Cardiac fibroblast (primary cell): ENCODE data around the gene VASP.

Experiments used
- DNase-seq, 2 donors: peaks; one replicate each; pipeline versions ENCODE4 v3.0.0 to v3.0.0-alpha.2; 2010; ENCODE audit warnings: low read depth in 2 of 2
- H3K4me3 ChIP-seq, 2 donors: replicated peaks in 1 of 2; 1 replicate in 1 of 2; 2 replicates in 1 of 2; pipeline ENCODE4 v1.5.1; 2011; ENCODE audit warnings: low read depth in 2 of 2, low read length in 2 of 2, mild to moderate bottlenecking in 2 of 2, moderate library complexity in 1 of 2
- TF ChIP-seq, protein P1 (sequence below): IDR thresholded peaks from one replicate; pipeline ENCODE4 v1.5.1; 2011; ENCODE audit warnings: low read depth, mild to moderate bottlenecking, low read length, inconsistent platforms

Gene VASP

DNA sequence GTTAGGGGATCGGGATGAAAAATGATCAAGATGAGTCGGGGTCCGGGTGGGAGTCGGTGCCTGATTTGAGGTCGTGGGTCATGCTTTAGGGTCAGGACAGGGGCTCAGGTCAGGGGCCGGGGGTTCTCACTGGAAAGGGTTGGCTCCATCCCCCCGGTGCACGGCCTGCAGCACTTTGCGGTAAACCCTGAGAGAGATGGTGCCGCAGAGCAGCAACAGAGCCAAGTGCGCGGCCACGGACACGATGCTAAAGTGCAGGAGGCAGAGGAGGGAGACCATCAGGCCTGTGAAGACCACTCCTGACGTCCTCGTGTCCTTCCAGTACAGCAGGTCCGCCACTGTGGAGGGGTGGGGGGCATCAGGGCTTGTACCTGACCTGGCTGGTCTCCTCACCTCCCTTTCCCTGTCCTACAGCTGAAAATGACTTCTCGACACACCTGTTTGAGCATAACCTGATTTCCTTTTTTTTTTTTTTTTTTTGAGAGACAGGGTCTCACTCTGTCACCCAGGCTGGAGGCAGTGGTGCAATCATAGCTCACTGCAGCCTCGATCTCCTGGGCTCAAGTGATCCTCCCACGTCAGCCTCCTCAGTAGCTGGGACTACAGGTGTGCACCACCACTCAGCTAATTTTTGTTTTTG lies 17.9 kb upstream of the VASP start:
- TF ChIP-seq, protein P1, sequence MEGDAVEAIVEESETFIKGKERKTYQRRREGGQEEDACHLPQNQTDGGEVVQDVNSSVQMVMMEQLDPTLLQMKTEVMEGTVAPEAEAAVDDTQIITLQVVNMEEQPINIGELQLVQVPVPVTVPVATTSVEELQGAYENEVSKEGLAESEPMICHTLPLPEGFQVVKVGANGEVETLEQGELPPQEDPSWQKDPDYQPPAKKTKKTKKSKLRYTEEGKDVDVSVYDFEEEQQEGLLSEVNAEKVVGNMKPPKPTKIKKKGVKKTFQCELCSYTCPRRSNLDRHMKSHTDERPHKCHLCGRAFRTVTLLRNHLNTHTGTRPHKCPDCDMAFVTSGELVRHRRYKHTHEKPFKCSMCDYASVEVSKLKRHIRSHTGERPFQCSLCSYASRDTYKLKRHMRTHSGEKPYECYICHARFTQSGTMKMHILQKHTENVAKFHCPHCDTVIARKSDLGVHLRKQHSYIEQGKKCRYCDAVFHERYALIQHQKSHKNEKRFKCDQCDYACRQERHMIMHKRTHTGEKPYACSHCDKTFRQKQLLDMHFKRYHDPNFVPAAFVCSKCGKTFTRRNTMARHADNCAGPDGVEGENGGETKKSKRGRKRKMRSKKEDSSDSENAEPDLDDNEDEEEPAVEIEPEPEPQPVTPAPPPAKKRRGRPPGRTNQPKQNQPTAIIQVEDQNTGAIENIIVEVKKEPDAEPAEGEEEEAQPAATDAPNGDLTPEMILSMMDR = no peak
- H3K4me3 ChIP-seq = no peak overlapping the region
- no peak for DNase-seq

DNA sequence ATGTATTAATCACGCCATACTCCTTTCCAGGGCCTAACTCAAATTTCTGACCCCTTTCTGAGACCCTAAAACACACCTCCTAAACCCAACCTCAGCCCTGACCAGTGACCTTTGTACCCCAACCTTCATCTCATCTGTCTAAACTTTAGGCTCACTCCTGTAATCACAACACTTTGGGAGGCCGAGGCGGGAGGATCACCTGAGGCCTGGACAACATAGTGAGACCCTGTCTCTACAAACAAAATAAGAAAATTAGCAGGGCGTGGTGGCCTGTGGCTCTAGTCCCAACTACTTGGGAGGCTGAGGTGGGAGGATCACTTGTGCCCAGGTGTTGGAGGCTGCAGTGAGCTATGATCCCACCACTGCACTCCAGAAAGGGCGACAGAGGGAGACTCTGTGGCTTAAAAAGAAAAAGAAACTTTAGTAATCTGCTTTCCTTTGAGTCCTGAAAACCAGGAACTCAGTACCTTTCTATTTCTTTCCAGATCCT lies 15.1 kb upstream of the VASP start:
- TF ChIP-seq, protein P1 = no peak
- peak overlapping the region in 1 of 2 donors; percentile 75 for H3K4me3 ChIP-seq
- no peak for DNase-seq

DNA sequence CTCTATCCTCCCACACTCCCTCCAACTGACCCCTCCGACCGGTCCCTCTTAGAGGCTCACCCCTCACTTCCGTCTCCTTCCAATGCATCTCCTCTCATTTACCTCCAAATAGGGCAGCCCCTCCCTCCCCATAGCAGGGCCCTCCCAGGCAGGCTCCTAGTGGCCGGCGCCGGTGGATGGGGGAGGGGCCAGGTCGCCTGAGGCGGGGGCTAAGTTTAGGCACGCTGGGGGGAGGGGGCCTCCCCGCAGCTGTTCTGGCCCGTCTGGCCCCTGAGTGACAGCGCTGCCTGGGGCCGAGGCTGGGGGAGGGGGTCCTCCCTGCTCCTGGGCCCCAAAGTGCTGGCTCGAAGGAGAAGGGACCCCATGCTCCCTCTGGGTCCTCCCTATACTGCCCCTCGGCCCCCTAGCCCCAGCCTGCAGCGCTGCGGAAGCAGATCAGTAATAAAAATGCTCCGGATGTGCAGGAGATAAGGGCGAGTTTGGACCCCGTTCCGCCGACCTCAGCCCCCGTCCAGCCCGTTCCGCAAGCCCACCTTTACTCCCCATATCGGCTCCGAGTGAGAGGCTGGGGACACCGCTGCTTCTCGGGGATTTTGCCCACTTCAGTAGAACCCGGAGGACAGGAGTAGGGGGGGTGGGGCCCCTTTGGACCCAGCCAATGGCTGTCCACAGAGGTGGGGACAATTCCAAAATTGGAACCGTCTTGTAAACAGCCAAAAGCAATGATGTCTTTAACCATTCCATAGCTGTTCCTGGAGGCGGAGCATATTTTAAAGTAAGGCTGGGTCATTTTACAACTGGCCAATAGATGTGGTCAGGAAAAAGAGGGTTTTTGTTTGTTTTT lies 14.4 kb upstream of the VASP start:
- DNase-seq = peak; percentile 66 to 89
- H3K4me3 ChIP-seq = peak overlapping the region; percentile 61 to 75
- TF ChIP-seq, protein P1 = no peak

DNA sequence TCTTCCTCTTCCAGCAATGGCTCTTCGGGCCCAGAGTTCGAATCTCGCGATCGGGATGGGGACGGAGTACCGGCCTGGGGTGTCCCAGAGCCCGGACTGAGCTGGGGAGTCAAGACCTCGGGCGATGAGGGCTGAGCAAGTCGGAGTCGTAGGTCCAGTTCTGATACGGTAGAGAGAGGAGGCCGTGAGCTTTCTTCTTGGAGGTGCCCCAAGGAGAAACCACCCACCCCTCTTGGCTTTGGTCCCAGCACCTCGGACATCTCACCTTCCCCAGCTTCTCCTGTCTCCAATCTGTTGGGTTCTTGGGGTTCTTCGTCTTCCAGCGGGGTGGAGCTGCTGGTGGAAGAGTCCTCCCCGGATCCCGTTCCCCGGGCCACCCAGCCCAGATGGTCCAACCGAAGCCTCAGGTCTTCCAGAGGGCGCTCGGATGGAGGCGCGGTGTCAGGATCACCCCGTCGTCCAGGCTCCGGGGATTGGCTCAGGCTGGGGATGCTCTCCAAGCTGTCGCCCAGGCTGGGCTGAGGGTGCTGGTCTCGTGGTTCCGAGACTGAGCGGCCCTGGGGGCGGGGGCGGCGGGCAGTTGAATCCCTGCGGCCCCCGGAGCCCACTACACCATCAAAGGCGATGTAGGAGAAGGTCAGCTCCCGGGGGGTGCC lies 12.9 kb upstream of the VASP start:
- H3K4me3 ChIP-seq = no peak overlapping the region
- TF ChIP-seq, protein P1 = no peak
- DNase-seq = no peak

DNA sequence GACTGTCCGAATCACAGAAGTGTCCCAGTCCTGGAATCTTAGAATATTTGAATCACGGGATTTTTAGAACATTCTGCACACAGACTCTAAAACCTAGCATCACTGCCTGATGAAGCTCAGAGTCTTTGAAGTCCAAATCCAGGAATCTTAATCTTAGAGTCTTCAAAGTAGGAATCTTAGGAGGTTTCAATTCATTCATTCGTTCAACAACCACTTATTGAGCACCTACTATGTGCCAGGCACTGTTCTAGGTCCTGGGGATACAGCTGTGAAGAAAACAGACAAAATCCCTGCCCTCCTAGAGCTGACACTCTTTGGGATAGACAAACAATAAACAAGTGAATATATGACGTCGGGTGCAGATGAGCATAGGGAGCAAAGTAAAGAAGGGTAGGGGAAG lies 12.1 kb upstream of the VASP start:
- no peak overlapping the region for H3K4me3 ChIP-seq
- DNase-seq = no peak
- TF ChIP-seq, protein P1 = no peak

DNA sequence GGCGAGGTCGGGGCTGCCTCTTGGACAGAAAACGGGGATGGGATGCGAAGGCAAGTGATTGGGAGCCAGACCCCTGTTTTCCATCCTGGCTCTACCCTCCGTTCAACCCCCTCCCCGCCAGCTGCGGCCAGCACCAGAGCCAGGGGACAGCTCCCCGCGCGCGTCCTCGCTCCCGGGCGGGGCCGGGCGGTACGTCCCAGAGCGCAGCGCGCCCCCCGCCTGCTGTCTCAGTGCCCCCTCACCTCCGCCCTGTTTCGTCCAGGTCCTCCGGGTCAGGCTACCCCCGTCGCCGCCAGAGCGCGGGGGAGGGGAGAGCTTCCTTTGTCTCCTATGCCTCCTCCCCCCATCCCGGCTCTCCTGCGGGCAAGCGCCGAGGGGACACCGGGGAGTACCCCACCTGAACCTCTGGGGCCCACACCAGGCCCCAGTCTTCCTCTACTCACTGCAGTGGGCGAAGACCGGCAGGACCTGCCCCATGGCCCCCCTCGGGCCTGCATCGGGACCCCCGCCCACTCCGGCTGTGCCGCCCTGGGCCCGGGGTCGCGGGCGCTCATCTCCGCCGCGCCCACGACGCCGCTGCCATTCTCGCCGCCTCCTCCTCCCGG lies 10.8 kb upstream of the VASP start:
- TF ChIP-seq, protein P1 = no peak
- no peak for DNase-seq
- H3K4me3 ChIP-seq = peak overlapping the region; percentile 73 to 88
